GM12878 (cell line): ENCODE measurements around the gene DENND2C. TPM values are rescaled to one million over a fixed set of nuclear protein-coding genes. Genes with fewer than 3 reads are reported as not detected.

Source experiments
- ATAC-seq: fragments of 200-7000 bp; cut with Tn5 transposase; 3 replicates; pipeline ENCODE4 v1.9.1; 2020; ENCODE audit warnings: mild to moderate bottlenecking, moderate library complexity
- BruUV-seq: library from RNA; stranded (reverse); fragments of 400-500 nt; replicated peaks from 2 replicates; lab custom pipeline; 2021; lab: Mats Ljungman, UMichigan
- CTCF ChIA-PET: fragments of 300-600 bp; sonication (Branson Sonifier 250); formaldehyde crosslinking; extraction: SDS; loops from one replicate; lab custom pipeline; 2021; ENCODE audit warnings: inconsistent platforms; lab: Yijun Ruan, JAX
- POLR2A ChIA-PET: fragments of 350-600 bp; formaldehyde crosslinking; extraction: SDS; loops from one replicate; lab custom pipeline; 2021; ENCODE audit warnings: inconsistent platforms; lab: Charles Lee
- RAD21 ChIA-PET: fragments of 300-600 bp; sonication (Branson Sonifier 250); formaldehyde crosslinking; loops from one replicate; lab custom pipeline; 2023; ENCODE audit warnings: antibody characterized with exemption; ENCODE audit not compliant: unreplicated experiment; lab: Charles Lee
- SMC1A ChIA-PET: fragments of 300-600 bp; sonication (Branson Sonifier 250); formaldehyde crosslinking; loops from one replicate; lab custom pipeline; 2023; ENCODE audit not compliant: unreplicated experiment, uncharacterized antibody; lab: Charles Lee
- DNase-seq: peaks from one replicate; pipeline ENCODE4 v3.0.0-alpha.2; 2011; ENCODE audit warnings: low read depth, low spot score
- FAIRE-seq: peaks from 3 replicates; lab custom pipeline; 2011; peaks lifted over from hg19 to GRCh38; lab: Jason Lieb, UNC
- H2AFZ ChIP-seq: 2 replicates; pipeline ENCODE4 v1.6.0; 2011; ENCODE audit warnings: low read depth, low read length, control low read depth; ENCODE audit not compliant: control insufficient read depth
- H3K27ac ChIP-seq: 2 replicates; pipeline ENCODE4 v1.5.1; 2011; ENCODE audit warnings: control low read depth; ENCODE audit not compliant: control insufficient read depth, insufficient read depth
- H3K27me3 ChIP-seq, 2 experiments: replicated peaks in 1 of 2; 2 replicates each; pipeline versions ENCODE4 v1.6.0 to v1.6.1; 2011; ENCODE audit warnings: low read length in 1 of 2; ENCODE audit not compliant: control insufficient read depth in 2 of 2, insufficient read depth in 2 of 2
- H3K36me3 ChIP-seq, 2 experiments: 2 replicates each; pipeline ENCODE4 v1.5.1; 2011; ENCODE audit warnings: low read length in 1 of 2; ENCODE audit not compliant: control insufficient read depth in 2 of 2, insufficient read depth in 2 of 2
- H3K4me1 ChIP-seq: 2 replicates; pipeline ENCODE4 v1.6.1; 2011; ENCODE audit warnings: mild to moderate bottlenecking, low read length, moderate library complexity, mixed read lengths; ENCODE audit not compliant: control insufficient read depth, insufficient read depth
- H3K4me2 ChIP-seq: 2 replicates; pipeline ENCODE4 v1.6.0; 2011; ENCODE audit warnings: control low read depth; ENCODE audit not compliant: control insufficient read depth, insufficient read depth
- H3K4me3 ChIP-seq: fragments of 200-600 bp; sonication (generic); 2 replicates; pipeline ENCODE4 v1.5.1; 2016
- H3K79me2 ChIP-seq: 2 replicates; pipeline ENCODE4 v1.6.0; 2011; ENCODE audit warnings: low read length; ENCODE audit not compliant: control insufficient read depth, insufficient read depth
- H3K9ac ChIP-seq: 2 replicates; pipeline ENCODE4 v1.8.0; 2011; ENCODE audit warnings: low read length, control low read depth, mixed read lengths; ENCODE audit not compliant: control insufficient read depth, insufficient read depth
- H3K9me3 ChIP-seq: replicated peaks from 3 replicates; pipeline ENCODE4 v1.5.1; 2011; ENCODE audit warnings: mild to moderate bottlenecking, low read length; ENCODE audit not compliant: control insufficient read depth, insufficient read depth
- H4K20me1 ChIP-seq: 2 replicates; pipeline ENCODE4 v1.6.0; 2011; ENCODE audit not compliant: control insufficient read depth, insufficient read depth
- ATF7 ChIP-seq: fragments of 450-650 bp; IDR thresholded peaks from 2 replicates; pipeline ENCODE4 v1.6.1; 2016; ENCODE audit warnings: low read depth, mild to moderate bottlenecking
- BACH1 ChIP-seq: fragments of 450-650 bp; IDR thresholded peaks from 2 replicates; pipeline ENCODE4 v1.6.1; 2017; ENCODE audit warnings: mild to moderate bottlenecking, borderline replicate concordance
- CHD2 ChIP-seq: IDR thresholded peaks from 2 replicates; pipeline ENCODE4 v1.6.1; 2011; ENCODE audit warnings: low read depth, low read length, improper control_type of control experiment, borderline replicate concordance
- CREB1 ChIP-seq: IDR thresholded peaks from 2 replicates; pipeline ENCODE4 v1.6.1; 2012; ENCODE audit warnings: low read depth, mild to moderate bottlenecking, inconsistent platforms
- DPF2 ChIP-seq: fragments of 450-650 bp; IDR thresholded peaks from 2 replicates; pipeline ENCODE4 v1.6.1; 2017; ENCODE audit warnings: mild to moderate bottlenecking
- EGR1 ChIP-seq, 2 experiments: IDR thresholded peaks; 1 replicate in 1 of 2; 2 replicates in 1 of 2; pipeline ENCODE4 v1.6.1; 2011 to 2012; ENCODE audit warnings: low read depth in 2 of 2, low read length in 2 of 2, borderline replicate concordance in 1 of 2, mild to moderate bottlenecking in 1 of 2, moderate library complexity in 1 of 2
- ESRRA ChIP-seq: IDR thresholded peaks from 2 replicates; pipeline ENCODE4 v1.6.1; 2012; ENCODE audit warnings: mild to moderate bottlenecking, low read length, improper control_type of control experiment
- ETV6 ChIP-seq, 2 experiments: fragments of 450-650 bp in 1 of 2; IDR thresholded peaks in 1 of 2; conservative IDR thresholded peaks in 1 of 2; 2 replicates each; pipeline ENCODE4 v1.6.1; 2014; ENCODE audit warnings: antibody characterized with exemption in 1 of 2, borderline replicate concordance in 1 of 2, low read depth in 1 of 2, mild to moderate bottlenecking in 1 of 2, moderate library complexity in 1 of 2
- EZH2 ChIP-seq: IDR thresholded peaks from 2 replicates; pipeline ENCODE4 v1.6.1; 2012; ENCODE audit warnings: low read depth, mild to moderate bottlenecking, control low read depth, inconsistent platforms, low read length, borderline replicate concordance; ENCODE audit not compliant: control insufficient read depth
- GATAD2B ChIP-seq: fragments of 450-650 bp; conservative IDR thresholded peaks from 2 replicates; pipeline ENCODE4 v1.6.1; 2017; ENCODE audit warnings: low read depth, mild to moderate bottlenecking, moderate library complexity
- KDM1A ChIP-seq: fragments of 200-600 bp; sonication (generic); IDR thresholded peaks from 2 replicates; pipeline ENCODE4 v1.6.1; 2016; ENCODE audit warnings: borderline replicate concordance
- LARP7 ChIP-seq: fragments of 450-650 bp; IDR thresholded peaks from 2 replicates; pipeline ENCODE4 v1.6.1; 2017; ENCODE audit warnings: mild to moderate bottlenecking
- PAX5 ChIP-seq: IDR thresholded peaks from 2 replicates; pipeline ENCODE4 v1.6.1; 2011; ENCODE audit warnings: low read depth, low read length, borderline replicate concordance
- POLR2A ChIP-seq: IDR thresholded peaks from 2 replicates; pipeline ENCODE4 v1.6.1; 2011; ENCODE audit warnings: low read depth, mild to moderate bottlenecking, low read length
- RB1 ChIP-seq: fragments of 450-650 bp; formaldehyde crosslinking; IDR thresholded peaks from 2 replicates; pipeline ENCODE4 v1.6.1; 2017; ENCODE audit warnings: mild to moderate bottlenecking, borderline replicate concordance
- ZBED1 ChIP-seq: IDR thresholded peaks from 2 replicates; pipeline ENCODE4 v1.6.1; 2016; ENCODE audit warnings: borderline replicate concordance
- WGBS: methylation state at CpG from one replicate; pipeline ENCODE4 v1.1.6; 2016; ENCODE audit warnings: low lambda C conversion rate; ENCODE audit not compliant: insufficient replicate concordance, insufficient coverage; ENCODE audit errors: missing lambda C conversion rate; 5-methylcytosine and 5-hydroxymethylcytosine counted together
- in situ Hi-C: fragments of 300-500 bp; cut with MboI; formaldehyde crosslinking; loops from 9 replicates; pipeline ENCODE4 v1.14.3; 2018; ENCODE audit warnings: mixed read lengths
- intact Hi-C: fragments of 100-400 bp; cut with micrococcal nuclease; formaldehyde crosslinking; loops from one replicate; pipeline ENCODE4 v1.14.2; 2022; ENCODE audit not compliant: unreplicated experiment
- polyA plus RNA-seq, 11 experiments: library from polyadenylated mRNA; depleted of rRNA in 4 of 11; unstranded in 6 of 11; stranded (reverse) in 5 of 11; fragments of >200 nt; fragmentation: Nextera tagmentation in 4 of 11; fragmentation: Illumina TruSeq in 1 of 11; extraction: Ambion mirVana in 4 of 11; extraction: Trizol in 1 of 11; gene quantifications; 1 replicate in 1 of 11; 2 replicates in 10 of 11; pipeline versions ENCODE4 v1.2.1 to v1.2.3, GENCODE V29; 2011 to 2016; ENCODE audit warnings: inconsistent platforms in 2 of 11, missing spikeins in 2 of 11, low read depth in 1 of 11
- total RNA-seq, 4 experiments: library from RNA; depleted of rRNA in 3 of 4; stranded (reverse); fragments of >200 nt in 3 of 4; fragmentation: Illumina TruSeq in 1 of 4; extraction: Trizol in 1 of 4; gene quantifications; 2 replicates each; pipeline versions ENCODE4 v1.2.1 to v1.2.3, GENCODE V29; 2013 to 2021
- TF ChIP-seq, protein P1 (sequence below): fragments of 450-650 bp; conservative IDR thresholded peaks from 2 replicates; pipeline ENCODE4 v1.6.1; 2017; ENCODE audit warnings: mild to moderate bottlenecking, moderate library complexity
- TF ChIP-seq, protein P2 (sequence below): IDR thresholded peaks from 2 replicates; pipeline ENCODE4 v1.6.1; 2011; ENCODE audit warnings: mild to moderate bottlenecking, low read depth, low read length, moderate library complexity; ENCODE audit not compliant: insufficient replicate concordance
- TF ChIP-seq, protein P3 (sequence below): fragments of 450-650 bp; IDR thresholded peaks from 2 replicates; pipeline ENCODE4 v1.6.1; 2016; ENCODE audit warnings: mild to moderate bottlenecking

Gene DENND2C
- total and polyA plus RNA-seq, 10 of the 15 experiments (the other 5 are each of a cell fraction or from before 2014, with no cell fraction given) = 0.01 to 0.10 (median 0.06) TPM; not detected in 3

DNA sequence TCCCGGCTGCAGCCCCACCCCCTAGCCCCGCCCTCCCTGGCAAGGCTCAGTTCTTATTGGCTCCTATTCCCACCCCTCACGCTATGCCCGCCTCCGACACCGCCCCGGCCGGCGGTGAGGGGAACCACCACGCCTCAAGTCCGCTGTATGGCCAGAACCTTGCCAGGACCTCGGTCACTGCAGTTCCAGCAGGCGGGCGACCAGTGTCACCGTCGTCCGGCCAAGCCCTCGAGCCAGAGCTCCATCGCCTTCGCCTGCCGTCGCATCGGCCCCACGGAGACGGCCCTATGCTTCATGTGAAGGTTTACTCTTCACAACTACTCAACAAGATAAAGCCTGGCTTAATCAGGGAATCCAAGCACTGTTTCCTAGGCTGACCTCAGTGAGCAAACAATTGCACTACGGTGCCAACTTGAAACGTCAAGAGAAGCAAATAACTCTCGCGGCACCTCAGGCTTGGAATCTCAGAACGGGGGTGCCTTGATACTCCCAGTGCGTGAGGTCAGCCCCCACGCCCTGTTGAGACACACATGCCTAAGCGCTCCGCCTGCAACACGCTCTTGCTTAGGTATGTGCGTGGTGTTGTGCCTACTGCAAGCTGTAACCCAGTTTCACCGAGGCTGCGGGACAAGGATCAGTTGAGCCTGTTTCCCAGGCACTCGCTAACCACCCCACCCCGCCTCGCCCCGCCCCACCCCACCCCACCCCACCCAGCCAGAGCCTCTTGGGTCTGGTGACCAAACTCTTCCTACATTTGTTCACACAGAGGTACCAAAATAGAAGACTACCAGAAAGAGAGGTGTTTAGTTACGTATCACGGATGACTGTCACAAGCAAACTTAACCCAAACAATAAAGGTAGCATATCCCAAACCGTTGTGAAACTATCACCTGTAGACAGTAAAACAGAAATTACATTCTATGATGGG lies 498 bp upstream of the DENND2C start:
- no peaks in the 10 kb centered on the region; a peak in 1 of 4 replicates for H3K27me3 ChIP-seq
- POLR2A ChIA-PET = no interaction called here
- no peak overlapping the region for H3K27ac ChIP-seq
- in situ Hi-C loops (loop anchor here (10.0 kb wide), 1 partner anchor 326 kb away; no protein-coding TSS in a partner anchor), intact Hi-C loops (loop anchor here (5.0 kb wide), 1 partner anchor 323 kb away; no protein-coding TSS in a partner anchor)
- no peaks in the 10 kb centered on the region for H3K36me3 ChIP-seq
- RAD21 ChIA-PET = interaction anchor here (0.6 to 1.1 kb wide), 3 partner anchors 21 to 46 kb away, joined by 3 to 4 read pairs (median 3); partner anchors contain the start of gene NRAS
- SMC1A ChIA-PET = no interaction called here
- no peaks in the 10 kb centered on the region for H4K20me1 ChIP-seq
- no peaks in the 10 kb centered on the region for H3K79me2 ChIP-seq
- DNase-seq (peak; percentile 33), FAIRE-seq (peak; percentile 94), ATAC-seq (peak; percentile 100)
- no TSS peak for BruUV-seq
- H3K4me2 ChIP-seq = peak overlapping the region; percentile 100
- H2AFZ ChIP-seq = peak overlapping the region; percentile 94
- H3K4me1 ChIP-seq = peaks cover 5% of the 10 kb centered on the region
- H3K9ac ChIP-seq = no peak overlapping the region
- WGBS = 3% methylated on average over 43 of the region's 45 CpGs
- no peaks in the 10 kb centered on the region for H3K9me3 ChIP-seq
- CTCF ChIA-PET = interaction anchor here (0.8 to 5.0 kb wide), 4 partner anchors 10 to 323 kb away, joined by 3 to 31 read pairs (median 4); no protein-coding TSS in a partner anchor
- H3K4me3 ChIP-seq = peak overlapping the region; percentile 74
- 0 out of 2 replicates have a peak, but pooled peaks have one; percentile 69 for TF ChIP-seq RB1
- no peak for TF ChIP-seq KDM1A
- 0 out of 2 replicates have a peak, but pooled peaks have one; percentile 19 for TF ChIP-seq GATAD2B
- TF ChIP-seq CREB1 = peak; percentile 35; the same call in 1 of the 2 replicates
- no peak for TF ChIP-seq ZBED1
- no peak for TF ChIP-seq BACH1
- TF ChIP-seq POLR2A = 0 out of 2 replicates have a peak, but pooled peaks have one; percentile 38
- TF ChIP-seq DPF2 = 0 out of 2 replicates have a peak, but pooled peaks have one; percentile 44
- TF ChIP-seq, protein P1, sequence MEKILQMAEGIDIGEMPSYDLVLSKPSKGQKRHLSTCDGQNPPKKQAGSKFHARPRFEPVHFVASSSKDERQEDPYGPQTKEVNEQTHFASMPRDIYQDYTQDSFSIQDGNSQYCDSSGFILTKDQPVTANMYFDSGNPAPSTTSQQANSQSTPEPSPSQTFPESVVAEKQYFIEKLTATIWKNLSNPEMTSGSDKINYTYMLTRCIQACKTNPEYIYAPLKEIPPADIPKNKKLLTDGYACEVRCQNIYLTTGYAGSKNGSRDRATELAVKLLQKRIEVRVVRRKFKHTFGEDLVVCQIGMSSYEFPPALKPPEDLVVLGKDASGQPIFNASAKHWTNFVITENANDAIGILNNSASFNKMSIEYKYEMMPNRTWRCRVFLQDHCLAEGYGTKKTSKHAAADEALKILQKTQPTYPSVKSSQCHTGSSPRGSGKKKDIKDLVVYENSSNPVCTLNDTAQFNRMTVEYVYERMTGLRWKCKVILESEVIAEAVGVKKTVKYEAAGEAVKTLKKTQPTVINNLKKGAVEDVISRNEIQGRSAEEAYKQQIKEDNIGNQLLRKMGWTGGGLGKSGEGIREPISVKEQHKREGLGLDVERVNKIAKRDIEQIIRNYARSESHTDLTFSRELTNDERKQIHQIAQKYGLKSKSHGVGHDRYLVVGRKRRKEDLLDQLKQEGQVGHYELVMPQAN = no peak
- no peak for TF ChIP-seq EGR1 (IDR thresholded peaks at IDR 0.05; ENCODE audit: borderline replicate concordance in 1 of 2, low read depth in 2 of 2, low read length in 2 of 2)
- TF ChIP-seq ATF7 = no peak
- TF ChIP-seq, protein P2, sequence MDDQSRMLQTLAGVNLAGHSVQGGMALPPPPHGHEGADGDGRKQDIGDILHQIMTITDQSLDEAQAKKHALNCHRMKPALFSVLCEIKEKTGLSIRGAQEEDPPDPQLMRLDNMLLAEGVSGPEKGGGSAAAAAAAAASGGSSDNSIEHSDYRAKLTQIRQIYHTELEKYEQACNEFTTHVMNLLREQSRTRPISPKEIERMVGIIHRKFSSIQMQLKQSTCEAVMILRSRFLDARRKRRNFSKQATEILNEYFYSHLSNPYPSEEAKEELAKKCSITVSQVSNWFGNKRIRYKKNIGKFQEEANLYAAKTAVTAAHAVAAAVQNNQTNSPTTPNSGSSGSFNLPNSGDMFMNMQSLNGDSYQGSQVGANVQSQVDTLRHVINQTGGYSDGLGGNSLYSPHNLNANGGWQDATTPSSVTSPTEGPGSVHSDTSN = peak; percentile 92
- 0 out of 2 replicates have a peak, but pooled peaks have one; percentile 23 for TF ChIP-seq CHD2
- peak in 1 of 2 experiments; percentile 92; a peak in 1 of 4 replicates for TF ChIP-seq ETV6 (conservative IDR thresholded peaks at IDR 0.05 in 1 of 2, IDR thresholded peaks at IDR 0.05 in 1 of 2; ENCODE audit: borderline replicate concordance in 1 of 2, low read depth in 1 of 2)
- TF ChIP-seq, protein P3, sequence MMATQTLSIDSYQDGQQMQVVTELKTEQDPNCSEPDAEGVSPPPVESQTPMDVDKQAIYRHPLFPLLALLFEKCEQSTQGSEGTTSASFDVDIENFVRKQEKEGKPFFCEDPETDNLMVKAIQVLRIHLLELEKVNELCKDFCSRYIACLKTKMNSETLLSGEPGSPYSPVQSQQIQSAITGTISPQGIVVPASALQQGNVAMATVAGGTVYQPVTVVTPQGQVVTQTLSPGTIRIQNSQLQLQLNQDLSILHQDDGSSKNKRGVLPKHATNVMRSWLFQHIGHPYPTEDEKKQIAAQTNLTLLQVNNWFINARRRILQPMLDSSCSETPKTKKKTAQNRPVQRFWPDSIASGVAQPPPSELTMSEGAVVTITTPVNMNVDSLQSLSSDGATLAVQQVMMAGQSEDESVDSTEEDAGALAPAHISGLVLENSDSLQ = peak; percentile 96
- no peak for TF ChIP-seq PAX5
- TF ChIP-seq LARP7 = 0 out of 2 replicates have a peak, but pooled peaks have one; percentile 37
- TF ChIP-seq ESRRA = no peak
- TF ChIP-seq EZH2 = no peak
